Measurements from ENCODE around the gene SLX4IP.
A peak's percentile ranks its signal among the peaks of the same experiment; 100 is the strongest.
"Not testable (repeated sequence)": the region's sequence is repeated elsewhere in the genome, so short reads cannot be mapped to it uniquely, and the experiment has no call there.

Gene SLX4IP

GRCh38 chr20:10579942-10580341 lies 144.8 kb downstream of the SLX4IP start:
- DNase-seq, result no peak

GRCh38 chr20:10580700-10581099 lies 145.6 kb downstream of the SLX4IP start:
- DNase-seq, result no peak

GRCh38 chr20:10581823-10582222 lies 146.7 kb downstream of the SLX4IP start:
- no peak for DNase-seq

- no peak for DNase-seq
These were observed 149.3 kb downstream of the SLX4IP start for GRCh38 chr20:10584371-10584770.

- no peak for DNase-seq
These were observed 150.2 kb downstream of the SLX4IP start for GRCh38 chr20:10585308-10585707.

- DNase-seq, result no peak
These were observed 151.2 kb downstream of the SLX4IP start for GRCh38 chr20:10586296-10586695.

GRCh38 chr20:10590446-10590845 lies 155.3 kb downstream of the SLX4IP start:
- not testable (repeated sequence) for DNase-seq

GRCh38 chr20:10590950-10591671 lies 156.0 kb downstream of the SLX4IP start:
- no peak for DNase-seq

GRCh38 chr20:10591946-10592521 lies 156.9 kb downstream of the SLX4IP start:
- no peak for DNase-seq

GRCh38 chr20:10594296-10594868 lies 159.3 kb downstream of the SLX4IP start:
- DNase-seq, result no peak

GRCh38 chr20:10595266-10595665 lies 160.2 kb downstream of the SLX4IP start:
- no peak for DNase-seq

GRCh38 chr20:10595985-10596384 lies 160.9 kb downstream of the SLX4IP start:
- no peak for DNase-seq

GRCh38 chr20:10596710-10597121 lies 161.6 kb downstream of the SLX4IP start:
- DNase-seq, result peak; percentile 66

GRCh38 chr20:10597637-10598036 lies 162.5 kb downstream of the SLX4IP start:
- no peak for DNase-seq

GRCh38 chr20:10602221-10602871 lies 167.2 kb downstream of the SLX4IP start:
- DNase-seq, result no peak

GRCh38 chr20:10603378-10603777 lies 168.3 kb downstream of the SLX4IP start:
- no peak for DNase-seq

- DNase-seq, result peak; percentile 63
These were observed 169.1 kb downstream of the SLX4IP start for GRCh38 chr20:10603971-10604864.

GRCh38 chr20:10604865-10605440 lies 169.8 kb downstream of the SLX4IP start:
- DNase-seq, result no peak

GRCh38 chr20:10605547-10606195 lies 170.6 kb downstream of the SLX4IP start:
- DNase-seq, result no peak

GRCh38 chr20:10609276-10609675 lies 174.2 kb downstream of the SLX4IP start:
- DNase-seq, result no peak

GRCh38 chr20:10609770-10610169 lies 174.7 kb downstream of the SLX4IP start:
- no peak for DNase-seq

GRCh38 chr20:10610251-10610650 lies 175.1 kb downstream of the SLX4IP start:
- DNase-seq, result no peak

All from amniotic stem cell (primary cell).